ENCODE measurements around the gene TSPAN8.
"Not testable (repeated sequence)": the region's sequence is repeated elsewhere in the genome, so short reads cannot be mapped to it uniquely, and the experiment has no call there.

Gene TSPAN8

DNA sequence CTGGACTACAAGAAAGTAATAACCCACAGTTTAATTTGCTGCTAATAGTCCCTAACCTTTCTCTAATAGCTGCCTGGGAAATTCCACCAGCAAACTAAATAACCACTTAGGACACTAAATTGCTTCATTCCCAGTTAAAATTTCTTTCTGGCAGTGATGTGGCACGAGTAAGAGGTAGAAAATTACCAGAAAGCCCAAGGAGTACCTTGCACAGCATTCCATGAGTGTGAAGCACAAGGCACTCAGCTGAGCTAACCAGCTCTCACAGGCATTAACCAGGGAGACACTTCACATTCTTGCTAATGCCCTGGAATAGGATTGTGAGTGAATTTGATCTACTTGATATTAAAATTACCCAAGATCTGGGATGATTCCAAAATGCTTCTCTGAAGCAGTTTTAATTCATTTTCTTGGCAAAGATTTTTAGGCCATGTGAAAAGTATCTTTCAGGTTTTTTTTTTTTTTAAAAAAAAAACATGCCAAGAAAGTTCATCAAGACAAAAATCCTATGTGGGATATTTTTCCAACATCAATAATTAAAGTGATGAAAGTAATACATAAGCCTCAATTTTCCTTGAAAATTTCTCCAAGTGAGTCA is 29.5 kb downstream of the TSPAN8 start:
- no peak for DNase-seq (ENCODE audit: insufficient read length, low spot score)
- TF ChIP-seq, protein P1, sequence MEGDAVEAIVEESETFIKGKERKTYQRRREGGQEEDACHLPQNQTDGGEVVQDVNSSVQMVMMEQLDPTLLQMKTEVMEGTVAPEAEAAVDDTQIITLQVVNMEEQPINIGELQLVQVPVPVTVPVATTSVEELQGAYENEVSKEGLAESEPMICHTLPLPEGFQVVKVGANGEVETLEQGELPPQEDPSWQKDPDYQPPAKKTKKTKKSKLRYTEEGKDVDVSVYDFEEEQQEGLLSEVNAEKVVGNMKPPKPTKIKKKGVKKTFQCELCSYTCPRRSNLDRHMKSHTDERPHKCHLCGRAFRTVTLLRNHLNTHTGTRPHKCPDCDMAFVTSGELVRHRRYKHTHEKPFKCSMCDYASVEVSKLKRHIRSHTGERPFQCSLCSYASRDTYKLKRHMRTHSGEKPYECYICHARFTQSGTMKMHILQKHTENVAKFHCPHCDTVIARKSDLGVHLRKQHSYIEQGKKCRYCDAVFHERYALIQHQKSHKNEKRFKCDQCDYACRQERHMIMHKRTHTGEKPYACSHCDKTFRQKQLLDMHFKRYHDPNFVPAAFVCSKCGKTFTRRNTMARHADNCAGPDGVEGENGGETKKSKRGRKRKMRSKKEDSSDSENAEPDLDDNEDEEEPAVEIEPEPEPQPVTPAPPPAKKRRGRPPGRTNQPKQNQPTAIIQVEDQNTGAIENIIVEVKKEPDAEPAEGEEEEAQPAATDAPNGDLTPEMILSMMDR (IDR thresholded peaks at IDR 0.05; ENCODE audit: insufficient read depth, missing control alignments) = no peak
- FAIRE-seq = no peak

DNA sequence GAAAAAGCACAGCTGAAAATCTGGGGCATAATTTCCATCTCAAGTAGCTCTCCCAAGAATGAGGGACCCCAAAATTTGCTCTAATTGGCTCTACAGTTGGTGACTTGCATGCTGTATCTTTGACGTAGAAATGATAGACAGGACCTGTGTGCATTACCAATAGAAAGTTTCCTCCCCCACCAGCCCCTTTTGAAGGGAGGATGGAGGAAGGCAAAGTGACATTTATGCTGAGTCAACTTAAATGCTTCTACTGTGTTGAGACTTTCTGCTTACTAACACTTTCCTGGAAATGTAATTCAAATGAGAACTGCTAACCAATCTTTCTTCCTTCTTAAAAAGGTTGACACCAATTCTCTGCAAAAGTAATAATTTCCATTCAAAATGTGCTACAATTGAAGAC is 31.9 kb downstream of the TSPAN8 start:
- FAIRE-seq (no peak), DNase-seq (ENCODE audit: insufficient read length, low spot score) (no peak)

DNA sequence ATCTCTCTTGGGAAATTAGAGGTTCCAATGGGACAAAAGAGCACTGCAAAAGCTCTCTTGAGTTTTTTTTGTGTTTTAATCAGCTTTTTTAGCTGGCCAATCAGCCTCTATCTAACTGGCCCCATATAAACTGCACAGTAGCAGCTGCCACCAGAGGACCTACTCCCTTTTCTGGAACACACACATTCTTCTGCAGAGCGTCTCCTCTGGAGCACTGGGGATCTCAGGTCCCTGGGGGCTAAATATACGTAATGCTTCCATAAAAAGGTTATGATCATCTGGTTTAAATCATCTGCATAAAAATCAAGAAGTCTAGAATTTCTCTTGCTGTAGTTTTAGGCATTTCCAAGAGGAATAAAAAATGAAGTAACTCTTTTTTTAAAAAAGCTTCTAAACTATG is 32.3 kb downstream of the TSPAN8 start:
- TF ChIP-seq, protein P1 (IDR thresholded peaks at IDR 0.05; ENCODE audit: insufficient read depth, missing control alignments) = no peak
- FAIRE-seq (no peak), DNase-seq (ENCODE audit: insufficient read length, low spot score) (no peak)

More for the DNA sequence above, 31.9 kb downstream of the TSPAN8 start:
- TF ChIP-seq, protein P1 (IDR thresholded peaks at IDR 0.05; ENCODE audit: insufficient read depth, missing control alignments) = no peak

GRCh38 chr12:71124835-71125460 is 32.9 kb downstream of the TSPAN8 start:
- DNase-seq (ENCODE audit: insufficient read length, low spot score) = no peak
- TF ChIP-seq, protein P1 (IDR thresholded peaks at IDR 0.05; ENCODE audit: insufficient read depth, missing control alignments) = no peak
- FAIRE-seq = no peak

GRCh38 chr12:71113148-71113547 is 44.7 kb downstream of the TSPAN8 start:
- FAIRE-seq = not testable (repeated sequence)

GRCh38 chr12:71109834-71110233 is 48.0 kb downstream of the TSPAN8 start:
- FAIRE-seq (no peak), DNase-seq (ENCODE audit: insufficient read length, low spot score) (no peak)
- TF ChIP-seq, protein P1 (IDR thresholded peaks at IDR 0.05; ENCODE audit: insufficient read depth, missing control alignments) = no peak

More at GRCh38 chr12:71113148-71113547, 44.7 kb downstream of the TSPAN8 start:
- DNase-seq (ENCODE audit: insufficient read length, low spot score) = not testable (repeated sequence)

- FAIRE-seq (no peak), DNase-seq (ENCODE audit: insufficient read length, low spot score) (no peak)
- TF ChIP-seq, protein P1 (IDR thresholded peaks at IDR 0.05; ENCODE audit: insufficient read depth, missing control alignments) = no peak
These were observed 49.4 kb downstream of the TSPAN8 start for GRCh38 chr12:71108355-71108754.
